T-helper 1 cell treated with Interleukin-12 subunit alpha and Interleukin-12 subunit beta and Interleukin-4 antibody, amounts not matched to agents 30 μg/mL and 1 μg/mL, for 36 hours (primary cell): Measurements from ENCODE around the gene RASGRP2.

Source experiments
- H3K27ac Mint-ChIP-seq: one replicate; pipeline ENCODE4 v1.8.0; 2021; ENCODE audit warnings: mild to moderate bottlenecking, mixed read lengths
- H3K27me3 Mint-ChIP-seq: one replicate; pipeline ENCODE4 v1.8.0; 2021; ENCODE audit warnings: low read depth, mixed read lengths
- H3K36me3 Mint-ChIP-seq: one replicate; pipeline ENCODE4 v1.8.0; 2021; ENCODE audit warnings: low read depth, mixed read lengths
- H3K4me1 Mint-ChIP-seq: one replicate; pipeline ENCODE4 v1.8.0; 2021; ENCODE audit warnings: low read depth, mixed read lengths
- H3K4me3 Mint-ChIP-seq: one replicate; pipeline ENCODE4 v1.8.0; 2021; ENCODE audit warnings: mild to moderate bottlenecking, moderate library complexity, mixed read lengths
- H3K9me3 Mint-ChIP-seq: one replicate; pipeline ENCODE4 v1.8.0; 2021; ENCODE audit warnings: mixed read lengths

RASGRP2 gene

GRCh38 chr11:64777449-64778222 is 33.7 kb upstream of the RASGRP2 start:
- no peaks in the 10 kb centered on the region for H3K9me3 Mint-ChIP-seq
- no peaks in the 10 kb centered on the region for H3K27me3 Mint-ChIP-seq
- H3K27ac Mint-ChIP-seq: peak overlapping the region; percentile 83
- peak overlapping the region; percentile 92 for H3K4me3 Mint-ChIP-seq
- peaks cover 62% of the 10 kb centered on the region for H3K4me1 Mint-ChIP-seq
- peaks cover 48% of the 10 kb centered on the region for H3K36me3 Mint-ChIP-seq

- Mint-ChIP-seq H3K4me3 (peak overlapping the region; percentile 92), H3K4me1 (peaks cover 70% of the 10 kb centered on the region), H3K27me3 (no peaks in the 10 kb centered on the region), H3K9me3 (no peaks in the 10 kb centered on the region), H3K36me3 (peaks cover 55% of the 10 kb centered on the region), H3K27ac (peak overlapping the region; percentile 83)
These were observed 32.9 kb upstream of the RASGRP2 start for GRCh38 chr11:64776875-64777274.

GRCh38 chr11:64776425-64776824 is 32.5 kb upstream of the RASGRP2 start:
- Mint-ChIP-seq H3K36me3 (peaks cover 60% of the 10 kb centered on the region), H3K27ac (peak overlapping the region; percentile 83), H3K4me3 (peak overlapping the region; percentile 92), H3K27me3 (no peaks in the 10 kb centered on the region), H3K9me3 (no peaks in the 10 kb centered on the region), H3K4me1 (peaks cover 74% of the 10 kb centered on the region)

GRCh38 chr11:64774144-64774543 is 30.2 kb upstream of the RASGRP2 start:
- Mint-ChIP-seq H3K27ac (no peak overlapping the region), H3K4me1 (peaks cover 69% of the 10 kb centered on the region), H3K27me3 (no peaks in the 10 kb centered on the region)

GRCh38 chr11:64772303-64773018 is 28.5 kb upstream of the RASGRP2 start:
- peaks cover 92% of the 10 kb centered on the region for H3K36me3 Mint-ChIP-seq
- no peaks in the 10 kb centered on the region for H3K27me3 Mint-ChIP-seq
- peak overlapping the region; percentile 89 for H3K27ac Mint-ChIP-seq
- H3K9me3 Mint-ChIP-seq: no peaks in the 10 kb centered on the region
- peaks cover 76% of the 10 kb centered on the region for H3K4me1 Mint-ChIP-seq
- H3K4me3 Mint-ChIP-seq: peak overlapping the region; percentile 71

More at GRCh38 chr11:64774144-64774543, 30.2 kb upstream of the RASGRP2 start:
- Mint-ChIP-seq H3K9me3 (no peaks in the 10 kb centered on the region), H3K4me3 (no peak overlapping the region), H3K36me3 (peaks cover 79% of the 10 kb centered on the region)

GRCh38 chr11:64771861-64772260 is 27.9 kb upstream of the RASGRP2 start:
- H3K4me3 Mint-ChIP-seq: peak overlapping the region; percentile 71
- H3K27me3 Mint-ChIP-seq: no peaks in the 10 kb centered on the region
- no peaks in the 10 kb centered on the region for H3K9me3 Mint-ChIP-seq
- peaks cover 92% of the 10 kb centered on the region for H3K36me3 Mint-ChIP-seq
- peak overlapping the region; percentile 89 for H3K27ac Mint-ChIP-seq
- peaks cover 70% of the 10 kb centered on the region for H3K4me1 Mint-ChIP-seq

- H3K4me3 Mint-ChIP-seq: no peak overlapping the region
- H3K27me3 Mint-ChIP-seq: no peaks in the 10 kb centered on the region
- H3K27ac Mint-ChIP-seq: peak overlapping the region; percentile 55
- no peaks in the 10 kb centered on the region for H3K9me3 Mint-ChIP-seq
- H3K4me1 Mint-ChIP-seq: peaks cover 61% of the 10 kb centered on the region
- H3K36me3 Mint-ChIP-seq: peaks cover 85% of the 10 kb centered on the region
These were observed 26.2 kb upstream of the RASGRP2 start for GRCh38 chr11:64770120-64770519.

- Mint-ChIP-seq H3K4me1 (peaks cover 63% of the 10 kb centered on the region), H3K4me3 (no peak overlapping the region), H3K27me3 (no peaks in the 10 kb centered on the region), H3K36me3 (peaks cover 86% of the 10 kb centered on the region), H3K9me3 (no peaks in the 10 kb centered on the region), H3K27ac (peak overlapping the region; percentile 16)
These were observed 25.3 kb upstream of the RASGRP2 start for GRCh38 chr11:64769283-64769682.

- Mint-ChIP-seq H3K27me3 (no peaks in the 10 kb centered on the region), H3K4me3 (peak overlapping the region; percentile 26), H3K27ac (no peak overlapping the region), H3K4me1 (peaks cover 65% of the 10 kb centered on the region), H3K9me3 (no peaks in the 10 kb centered on the region), H3K36me3 (peaks cover 87% of the 10 kb centered on the region)
These were observed 24.4 kb upstream of the RASGRP2 start for GRCh38 chr11:64768300-64768694.

GRCh38 chr11:64767344-64768299 is 23.7 kb upstream of the RASGRP2 start:
- Mint-ChIP-seq H3K9me3 (no peaks in the 10 kb centered on the region), H3K27ac (peak overlapping the region; percentile 69), H3K4me1 (peaks cover 65% of the 10 kb centered on the region), H3K27me3 (no peaks in the 10 kb centered on the region), H3K36me3 (peaks cover 86% of the 10 kb centered on the region), H3K4me3 (no peak overlapping the region)

- Mint-ChIP-seq H3K9me3 (no peaks in the 10 kb centered on the region), H3K27ac (peak overlapping the region; percentile 69), H3K4me3 (no peak overlapping the region), H3K36me3 (peaks cover 83% of the 10 kb centered on the region), H3K27me3 (no peaks in the 10 kb centered on the region), H3K4me1 (peaks cover 64% of the 10 kb centered on the region)
These were observed 22.9 kb upstream of the RASGRP2 start for GRCh38 chr11:64766881-64767280.

GRCh38 chr11:64765851-64766665 is 22.1 kb upstream of the RASGRP2 start:
- no peaks in the 10 kb centered on the region for H3K27me3 Mint-ChIP-seq
- H3K9me3 Mint-ChIP-seq: no peaks in the 10 kb centered on the region
- H3K36me3 Mint-ChIP-seq: peaks cover 79% of the 10 kb centered on the region
- H3K4me1 Mint-ChIP-seq: peaks cover 61% of the 10 kb centered on the region
- H3K27ac Mint-ChIP-seq: peak overlapping the region; percentile 69
- H3K4me3 Mint-ChIP-seq: peak overlapping the region; percentile 42

GRCh38 chr11:64765291-64765850 is 21.4 kb upstream of the RASGRP2 start:
- Mint-ChIP-seq H3K9me3 (no peaks in the 10 kb centered on the region), H3K4me3 (peak overlapping the region; percentile 89), H3K27me3 (no peaks in the 10 kb centered on the region), H3K36me3 (peaks cover 77% of the 10 kb centered on the region), H3K27ac (peak overlapping the region; percentile 96), H3K4me1 (peaks cover 67% of the 10 kb centered on the region)
